Stimulated activated CD4-positive, alpha-beta T cell treated with anti-CD3 and anti-CD28 coated beads, TNF-alpha, amount 100 ng/mL, for 48 hours (primary cell): ENCODE measurements around the gene COP1.
"Not testable (repeated sequence)": the region's sequence is repeated elsewhere in the genome, so short reads cannot be mapped to it uniquely, and the experiment has no call there.

Experiments used
- DNase-seq, 3 donors: peaks; one replicate each; pipeline ENCODE4 v3.0.0-alpha.2; 2020; ENCODE audit warnings: low read depth in 3 of 3

Gene COP1

GRCh38 chr1:176206961-176207902 is at the start of gene COP1:
Gene COP1 (minus strand): TSS chr1:176207286. CDS start chr1:176206978, 308 bp downstream.
- DNase-seq: peak; percentile 87 to 94 (median 93)

DNA sequence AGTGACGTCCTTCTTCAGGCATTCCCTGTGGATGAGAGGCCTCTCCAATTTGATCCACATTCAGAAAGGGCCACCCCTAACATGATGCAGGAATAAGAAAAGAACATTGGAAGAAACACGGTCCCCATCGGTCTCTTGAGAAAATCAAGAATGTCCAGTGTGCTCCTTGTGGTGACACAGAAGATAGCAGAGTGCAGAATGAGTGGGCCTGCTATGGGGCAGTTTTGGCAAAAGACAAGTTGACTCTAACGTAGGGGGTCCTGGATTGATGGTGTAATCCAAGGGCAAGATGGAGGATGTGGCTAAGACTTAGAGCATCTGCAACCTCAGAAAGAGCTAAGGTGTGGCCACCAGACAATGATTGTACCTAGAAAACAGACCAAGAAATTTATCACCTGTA is 45.1 kb upstream of the COP1 start:
- DNase-seq: no peak

DNA sequence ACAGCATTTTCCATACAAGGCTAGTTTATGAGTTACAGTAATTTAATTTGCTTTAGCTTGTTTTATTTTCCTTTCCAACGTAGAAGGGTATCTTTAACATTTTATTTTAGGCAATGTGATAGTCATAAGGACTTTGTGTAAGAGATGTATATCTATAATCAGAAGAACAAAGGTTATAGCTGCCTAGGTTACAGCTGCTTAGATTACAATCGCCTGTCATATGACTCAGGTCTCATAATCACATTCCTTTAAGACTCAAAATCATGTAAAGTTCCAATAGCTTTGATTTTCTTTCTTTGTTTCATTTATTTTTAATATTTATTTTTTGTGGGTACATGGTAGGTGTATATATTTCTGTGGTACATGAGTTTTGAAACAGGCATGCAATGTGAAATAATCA is 37.8 kb upstream of the COP1 start:
- DNase-seq: no peak

DNA sequence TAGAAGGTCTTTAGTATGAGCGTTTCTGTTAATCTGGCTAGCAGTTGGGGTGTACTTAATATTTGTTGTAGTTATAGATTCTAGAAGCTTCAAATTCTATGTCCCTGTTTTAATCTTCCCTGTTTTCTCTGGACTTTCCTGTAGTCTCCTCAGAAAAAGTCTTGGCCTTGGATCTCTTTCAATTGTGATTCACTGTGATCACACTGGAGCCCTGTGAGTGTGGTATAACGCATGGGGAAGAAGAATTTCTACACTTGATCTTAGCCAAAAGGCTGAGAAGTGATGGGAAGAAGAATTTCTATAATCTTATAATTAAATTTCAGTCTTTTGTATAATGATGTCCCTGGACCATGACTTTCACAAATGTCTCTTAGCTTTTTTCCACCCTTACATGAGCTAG is 36.7 kb upstream of the COP1 start:
- no peak for DNase-seq

DNA sequence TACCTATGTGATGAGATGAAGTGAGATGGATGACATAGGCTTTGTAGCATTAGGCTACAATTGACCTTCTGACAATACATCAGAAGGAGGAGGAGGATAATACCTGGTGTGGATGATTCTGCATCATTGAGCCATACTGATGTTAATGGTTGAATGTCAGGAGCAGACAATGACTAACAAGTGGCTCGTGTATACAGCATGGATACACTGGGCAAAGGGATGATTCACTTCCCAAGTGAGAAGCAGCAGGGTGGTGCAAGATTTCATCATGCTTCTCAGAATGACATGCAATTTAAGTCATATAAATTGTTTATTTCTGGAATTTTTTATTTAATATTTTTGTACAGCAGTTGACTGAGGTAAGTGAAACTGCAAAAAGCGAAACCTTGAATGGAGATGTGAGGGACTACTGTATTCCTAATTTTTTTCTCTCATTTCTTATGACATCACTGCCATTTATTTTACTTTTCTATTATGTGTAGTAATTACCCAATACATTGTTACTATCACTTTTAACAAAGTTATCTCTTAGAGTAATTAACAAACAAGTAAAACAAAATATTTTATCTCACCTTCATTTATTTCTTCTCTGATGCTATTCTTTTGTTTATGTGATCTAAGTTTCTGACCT is 34.4 kb upstream of the COP1 start:
- DNase-seq: no peak

- DNase-seq: not testable (repeated sequence)
These were observed 26.6 kb upstream of the COP1 start for GRCh38 chr1:176233657-176234056.

DNA sequence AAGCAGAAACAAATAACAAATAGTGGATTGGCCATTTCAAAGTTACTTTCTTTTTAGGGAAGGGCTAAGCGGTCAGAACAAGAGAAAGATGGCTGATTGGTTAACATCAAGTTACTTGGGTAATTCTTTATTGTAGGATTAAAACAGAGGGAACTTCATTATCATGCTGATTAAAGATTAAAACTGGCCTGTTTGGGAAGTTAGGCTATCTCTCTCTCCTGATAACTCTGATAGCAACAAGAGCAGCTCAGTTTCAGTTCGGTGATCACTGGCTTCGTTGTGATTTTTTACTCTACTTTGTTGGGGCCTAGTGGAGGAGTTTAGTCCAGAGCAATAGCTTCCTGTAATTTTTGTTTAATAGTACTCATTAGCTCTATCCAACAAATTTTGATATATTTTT is 20.5 kb upstream of the COP1 start:
- no peak for DNase-seq

DNA sequence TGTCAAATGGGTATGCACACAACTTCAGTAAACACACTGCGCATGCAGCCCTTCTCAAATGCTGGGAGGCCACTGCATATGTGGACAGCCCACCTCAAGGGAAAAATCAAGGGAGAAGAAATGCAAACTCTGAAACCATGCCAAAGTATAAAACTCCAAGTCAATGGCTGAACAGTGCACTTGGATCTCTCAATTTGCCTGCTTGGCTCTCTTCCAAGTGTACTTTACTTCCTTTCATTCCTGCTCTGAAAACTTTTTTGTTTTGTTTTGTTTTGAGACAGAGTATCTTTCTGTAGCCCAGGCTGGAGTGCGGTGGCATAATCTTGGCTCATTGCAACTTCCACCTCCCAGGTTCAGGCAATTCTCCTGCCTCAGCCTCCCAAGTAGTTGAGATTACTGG is 18.8 kb upstream of the COP1 start:
- no peak for DNase-seq

DNA sequence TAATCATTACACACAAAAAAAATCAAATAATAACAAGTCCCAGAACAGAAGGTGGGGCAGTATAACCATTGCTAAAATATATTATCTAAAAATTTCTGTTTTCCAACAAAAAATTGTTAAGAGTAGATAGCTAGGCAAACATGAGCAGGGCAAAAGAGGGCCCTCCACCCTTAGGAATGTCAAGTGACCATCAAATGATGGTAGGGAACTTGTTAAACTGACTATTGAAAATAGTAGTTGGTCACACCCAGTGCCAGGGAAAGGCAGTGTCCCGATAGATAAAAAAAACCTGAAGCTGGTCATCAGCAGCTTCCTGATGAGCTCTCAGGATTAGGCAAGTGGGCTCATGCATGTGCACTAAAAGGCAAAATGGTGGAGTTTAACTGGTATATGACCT is 18.4 kb upstream of the COP1 start:
- no peak for DNase-seq

- DNase-seq: no peak
These were observed 15.1 kb upstream of the COP1 start for GRCh38 chr1:176222196-176222595.

- DNase-seq: no peak
These were observed 13.1 kb upstream of the COP1 start for GRCh38 chr1:176220100-176220689.

GRCh38 chr1:176217461-176218099 is 10.5 kb upstream of the COP1 start:
- DNase-seq: no peak

GRCh38 chr1:176216031-176216430 is 8.9 kb upstream of the COP1 start:
- DNase-seq: no peak

DNA sequence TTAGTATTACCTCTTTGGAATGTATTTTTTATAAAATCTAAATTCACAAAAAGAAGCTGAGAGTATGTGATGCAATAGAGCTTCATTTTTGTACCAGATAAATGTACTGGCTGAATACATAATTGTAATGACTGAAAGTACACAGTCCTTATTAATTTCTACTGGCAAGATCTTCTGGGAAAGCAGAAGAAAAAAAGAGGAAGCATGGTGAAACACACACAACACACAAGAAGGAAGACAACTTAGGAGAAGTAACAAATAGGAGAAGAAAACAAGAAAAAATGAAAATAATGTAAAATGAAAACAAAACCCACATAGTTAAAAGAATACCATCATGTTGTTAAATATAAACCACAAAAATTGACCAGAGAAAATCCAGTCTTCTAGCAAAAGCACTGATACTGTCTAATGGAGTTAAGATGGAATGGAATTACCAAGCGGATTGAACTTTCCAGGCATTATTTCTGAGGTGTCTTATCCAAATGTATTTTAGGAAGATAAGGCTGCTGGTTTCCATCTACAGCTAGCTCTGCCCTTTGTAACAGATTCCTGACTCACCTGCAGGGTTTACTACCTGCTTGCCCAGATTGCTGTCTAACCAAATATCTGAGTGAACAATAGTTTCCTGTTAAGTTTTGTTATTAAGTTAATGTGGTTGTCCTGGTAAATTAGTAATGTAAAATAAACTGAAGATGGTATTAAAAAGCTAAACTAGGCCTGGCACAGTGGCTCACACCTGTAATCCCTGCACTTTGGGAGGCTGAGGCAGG is 4.5 kb upstream of the COP1 start:
- DNase-seq: no peak

GRCh38 chr1:176208034-176208433 is 948 bp upstream of the COP1 start:
- no peak for DNase-seq

- peak; percentile 8 to 27 (median 8) for DNase-seq
These were observed 803 bp downstream of the COP1 start for GRCh38 chr1:176206006-176206960.

DNA sequence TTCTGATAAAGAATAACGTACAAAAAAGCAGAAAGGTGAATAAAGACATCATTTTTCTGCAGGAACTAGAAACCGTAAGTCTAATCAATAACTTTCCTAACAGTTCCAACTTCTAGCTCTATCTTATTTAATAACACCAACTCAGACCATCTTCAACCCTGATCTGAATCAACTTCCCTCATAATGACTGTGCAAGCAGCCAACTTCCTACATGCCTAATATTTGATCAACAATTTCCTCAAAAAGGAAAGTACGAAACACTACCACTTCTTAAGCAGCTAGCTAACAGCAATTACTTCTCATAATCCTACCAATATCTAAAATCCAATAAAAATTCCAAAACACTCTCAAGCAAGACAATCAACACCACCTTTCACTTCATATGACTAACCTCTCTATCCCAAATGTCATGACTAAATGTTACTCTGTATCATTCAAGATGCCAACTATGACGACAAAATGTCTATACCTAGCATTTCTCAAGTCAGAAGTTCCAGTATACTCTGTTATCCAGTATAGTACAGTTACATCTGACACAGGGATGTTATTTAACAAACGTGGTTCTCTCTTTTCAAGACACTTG is 1.7 kb downstream of the COP1 start:
- DNase-seq: no peak

- DNase-seq: not testable (repeated sequence)
These were observed 2.4 kb downstream of the COP1 start for GRCh38 chr1:176204655-176205054.

- no peak for DNase-seq
These were observed 3.4 kb downstream of the COP1 start for GRCh38 chr1:176203735-176204134.

- no peak for DNase-seq
These were observed 5.5 kb downstream of the COP1 start for GRCh38 chr1:176201568-176201967.
